Breast epithelium (tissue), 3 donors: ENCODE measurements around the gene DTNB.

ENCODE experiments used
- POLR2A ChIP-seq: fragments of 450-650 bp; IDR thresholded peaks from one replicate; pipeline ENCODE4 v1.6.1; 2016; ENCODE audit warnings: antibody characterized with exemption, mild to moderate bottlenecking, moderate library complexity
- TF ChIP-seq, protein P1 (sequence below), 3 donors: fragments of 450-650 bp; IDR thresholded peaks; one replicate each; pipeline ENCODE4 v1.5.1; 2016 to 2017; ENCODE audit warnings: antibody characterized with exemption in 3 of 3, mild to moderate bottlenecking in 3 of 3, moderate library complexity in 3 of 3

DNA sequence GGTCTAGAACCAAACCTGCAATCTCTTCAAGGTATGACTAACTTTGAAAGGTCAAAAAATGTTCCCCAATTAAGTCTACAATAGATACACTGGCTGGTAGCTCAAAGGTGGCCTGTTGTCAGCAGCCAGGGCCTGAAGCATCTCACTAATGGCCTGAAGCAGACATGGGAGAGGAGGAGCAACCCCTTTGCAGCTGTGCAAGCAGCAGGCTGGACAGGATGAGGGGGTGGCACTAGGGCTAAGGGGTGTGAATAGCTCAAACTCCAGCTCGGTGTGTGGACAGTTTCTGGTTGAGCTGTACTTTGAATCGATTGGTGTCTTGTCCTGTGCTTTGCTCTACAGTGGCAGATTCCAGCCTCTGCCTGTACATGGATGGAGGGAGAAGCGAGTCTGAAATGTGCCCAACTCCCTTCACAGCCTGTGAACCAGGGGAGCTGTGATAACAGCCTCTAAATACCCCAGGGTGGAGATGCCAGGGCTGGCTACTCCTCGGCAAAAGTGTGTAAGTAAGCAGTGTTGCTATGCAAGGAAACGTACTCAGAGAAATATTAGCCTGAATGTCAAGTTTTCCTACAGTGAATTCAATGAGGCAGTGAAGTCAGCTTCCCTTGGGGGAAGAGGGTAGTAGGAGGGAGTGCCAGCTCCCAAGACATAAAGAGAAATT is 34.7 kb upstream of the DTNB start:
- TF ChIP-seq, protein P1, sequence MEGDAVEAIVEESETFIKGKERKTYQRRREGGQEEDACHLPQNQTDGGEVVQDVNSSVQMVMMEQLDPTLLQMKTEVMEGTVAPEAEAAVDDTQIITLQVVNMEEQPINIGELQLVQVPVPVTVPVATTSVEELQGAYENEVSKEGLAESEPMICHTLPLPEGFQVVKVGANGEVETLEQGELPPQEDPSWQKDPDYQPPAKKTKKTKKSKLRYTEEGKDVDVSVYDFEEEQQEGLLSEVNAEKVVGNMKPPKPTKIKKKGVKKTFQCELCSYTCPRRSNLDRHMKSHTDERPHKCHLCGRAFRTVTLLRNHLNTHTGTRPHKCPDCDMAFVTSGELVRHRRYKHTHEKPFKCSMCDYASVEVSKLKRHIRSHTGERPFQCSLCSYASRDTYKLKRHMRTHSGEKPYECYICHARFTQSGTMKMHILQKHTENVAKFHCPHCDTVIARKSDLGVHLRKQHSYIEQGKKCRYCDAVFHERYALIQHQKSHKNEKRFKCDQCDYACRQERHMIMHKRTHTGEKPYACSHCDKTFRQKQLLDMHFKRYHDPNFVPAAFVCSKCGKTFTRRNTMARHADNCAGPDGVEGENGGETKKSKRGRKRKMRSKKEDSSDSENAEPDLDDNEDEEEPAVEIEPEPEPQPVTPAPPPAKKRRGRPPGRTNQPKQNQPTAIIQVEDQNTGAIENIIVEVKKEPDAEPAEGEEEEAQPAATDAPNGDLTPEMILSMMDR (IDR thresholded peaks at IDR 0.05), result no peak
- TF ChIP-seq POLR2A, result no peak
